GM23248 (cell line): ENCODE measurements around the gene TIMM21. TPM values are rescaled to one million over a fixed set of nuclear protein-coding genes. Genes with fewer than 3 reads are reported as not detected.

ENCODE experiments used
- DNase-seq: peaks from one replicate; pipeline ENCODE4 v3.0.0-alpha.2; 2015
- H2AFZ ChIP-seq: fragments of 200-600 bp; sonication (generic); 2 replicates; pipeline ENCODE4 v1.6.1; 2016; ENCODE audit warnings: antibody characterized with exemption
- H3F3A ChIP-seq: fragments of 200-600 bp; sonication (generic); 2 replicates; pipeline ENCODE4 v1.6.1; 2016; ENCODE audit warnings: mild to moderate bottlenecking, antibody characterized with exemption, mixed run types; ENCODE audit not compliant: insufficient read depth
- H3K27ac ChIP-seq: fragments of 200-600 bp; sonication (generic); 2 replicates; pipeline ENCODE4 v1.5.1; 2016; ENCODE audit warnings: mild to moderate bottlenecking
- H3K27me3 ChIP-seq: fragments of 200-600 bp; sonication (generic); replicated peaks from 2 replicates; pipeline ENCODE4 v1.6.1; 2016; ENCODE audit warnings: mild to moderate bottlenecking; ENCODE audit not compliant: insufficient read depth
- H3K36me3 ChIP-seq: fragments of 200-600 bp; sonication (generic); 2 replicates; pipeline ENCODE4 v1.6.1; 2016; ENCODE audit warnings: low read depth, mild to moderate bottlenecking
- H3K4me1 ChIP-seq: fragments of 200-600 bp; sonication (generic); 2 replicates; pipeline ENCODE4 v1.6.1; 2016; ENCODE audit warnings: mild to moderate bottlenecking; ENCODE audit not compliant: insufficient read depth
- H3K4me2 ChIP-seq: fragments of 200-600 bp; sonication (generic); one replicate; pipeline ENCODE4 v1.6.1; 2016; ENCODE audit warnings: mild to moderate bottlenecking; ENCODE audit not compliant: unreplicated experiment
- H3K4me3 ChIP-seq: fragments of 200-600 bp; sonication (generic); 2 replicates; pipeline ENCODE4 v1.5.1; 2016; ENCODE audit warnings: mild to moderate bottlenecking
- H3K79me2 ChIP-seq: fragments of 200-600 bp; sonication (generic); 2 replicates; pipeline ENCODE4 v1.6.1; 2016; ENCODE audit warnings: mild to moderate bottlenecking; ENCODE audit not compliant: insufficient read depth
- H3K9ac ChIP-seq: fragments of 200-600 bp; sonication (generic); 2 replicates; pipeline ENCODE4 v1.6.1; 2016; ENCODE audit warnings: mild to moderate bottlenecking
- H3K9me2 ChIP-seq: fragments of 200-600 bp; sonication (generic); 2 replicates; pipeline ENCODE4 v1.6.1; 2016; ENCODE audit warnings: mixed run types, mild to moderate bottlenecking, moderate library complexity; ENCODE audit not compliant: insufficient read depth
- H3K9me3 ChIP-seq: fragments of 200-600 bp; sonication (generic); one replicate; pipeline ENCODE4 v1.6.1; 2017; ENCODE audit warnings: low read depth
- H4K20me1 ChIP-seq: fragments of 200-600 bp; sonication (generic); 2 replicates; pipeline ENCODE4 v1.6.0; 2016; ENCODE audit not compliant: insufficient read depth
- EZH2 ChIP-seq: fragments of 200-600 bp; sonication (generic); IDR thresholded peaks from 2 replicates; pipeline ENCODE4 v1.6.1; 2018; ENCODE audit warnings: antibody characterized with exemption, mild to moderate bottlenecking; ENCODE audit not compliant: insufficient read depth, poor library complexity, severe bottlenecking
- EZH2phosphoT487 ChIP-seq: fragments of 200-600 bp; sonication (generic); IDR thresholded peaks from 2 replicates; pipeline ENCODE4 v1.6.1; 2018; ENCODE audit warnings: antibody characterized with exemption, moderate library complexity, mild to moderate bottlenecking, low read depth; ENCODE audit not compliant: insufficient read depth
- WGBS, 2 experiments: methylation state at CpG; one replicate each; pipeline ENCODE4 v1.1.6; 2015 to 2017; ENCODE audit warnings: low lambda C conversion rate in 2 of 2, low coverage in 1 of 2; ENCODE audit errors: missing lambda C conversion rate in 2 of 2; 5-methylcytosine and 5-hydroxymethylcytosine counted together
- in situ Hi-C: fragments of 300-500 bp; cut with MboI; formaldehyde crosslinking; loops from 2 replicates; pipeline ENCODE4 v1.15.0; 2020
- polyA plus RNA-seq: library from polyadenylated mRNA; unstranded; fragments of >200 nt; fragmentation: Nextera tagmentation; extraction: Ambion mirVana; gene quantifications from 2 replicates; pipeline ENCODE4 v1.2.1, GENCODE V29; 2016
- total RNA-seq: library from RNA; depleted of rRNA; stranded (reverse); fragments of >200 nt; shearing (Covaris generic); gene quantifications from 2 replicates; pipeline ENCODE4 v1.2.3, GENCODE V29; 2014

The TIMM21 gene
- total and polyA plus RNA-seq, 2 experiments from 2014 or later: 32.1 to 88.0 TPM

DNA sequence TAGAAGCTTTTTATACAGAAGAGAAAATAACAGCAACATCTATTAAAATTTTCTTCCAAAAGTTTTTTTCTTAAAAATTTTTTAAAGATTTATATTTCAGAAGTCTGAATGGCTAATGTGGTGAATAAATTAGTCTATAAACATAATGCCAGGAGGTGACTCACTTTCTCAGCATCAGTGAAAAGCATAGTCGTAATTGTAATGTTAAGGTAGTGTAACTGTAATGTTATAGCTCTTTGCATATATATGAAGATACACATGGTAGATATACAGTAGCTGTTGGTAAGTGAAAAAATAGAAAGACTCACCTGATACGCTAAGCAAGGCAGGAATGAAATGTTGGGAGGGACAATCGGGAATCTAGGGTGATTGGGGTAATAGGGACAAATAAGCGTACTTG is 5.5 kb downstream of the TIMM21 start:
- H3K27ac ChIP-seq: no peak overlapping the region
- no peaks in the 10 kb centered on the region for H4K20me1 ChIP-seq
- peaks cover 21% of the 10 kb centered on the region for H3K36me3 ChIP-seq
- no peak overlapping the region for H2AFZ ChIP-seq
- no peak overlapping the region for H3K4me2 ChIP-seq
- H3K9me3 ChIP-seq: no peaks in the 10 kb centered on the region
- no peaks in the 10 kb centered on the region for H3K9me2 ChIP-seq
- H3K4me1 ChIP-seq: peaks cover 14% of the 10 kb centered on the region
- no peak overlapping the region for H3K4me3 ChIP-seq
- no peak for TF ChIP-seq EZH2phosphoT487
- TF ChIP-seq EZH2: no peak
- in situ Hi-C loops: no loop called here
- H3K27me3 ChIP-seq: no peaks in the 10 kb centered on the region
- H3K79me2 ChIP-seq: peaks cover 70% of the 10 kb centered on the region
- no peak for DNase-seq
- H3F3A ChIP-seq: no peaks in the 10 kb centered on the region
- H3K9ac ChIP-seq: no peak overlapping the region
- 97 to 98% methylated on average over 4 of the region's 4 CpGs for WGBS, 2 experiments

DNA sequence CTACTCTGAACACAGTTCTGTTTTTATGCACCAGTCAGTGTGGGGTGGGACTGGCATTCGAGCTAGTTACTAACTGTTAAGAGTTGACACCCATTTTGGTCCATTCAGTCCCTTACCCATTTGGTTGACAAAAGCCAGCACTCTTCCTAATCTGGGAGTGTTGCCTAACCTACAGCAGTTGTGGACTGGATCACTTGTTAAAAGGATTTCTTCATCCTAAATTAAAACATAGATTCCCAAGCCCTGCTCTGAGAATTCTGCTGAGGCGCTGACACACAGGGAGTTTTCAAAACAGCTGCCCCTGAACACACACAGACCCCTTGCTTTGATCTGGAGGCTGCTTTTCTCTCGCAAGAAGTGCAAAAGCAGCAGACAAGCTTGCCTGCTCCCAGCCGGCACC is 6.4 kb downstream of the TIMM21 start:
- Histone ChIP-seq H3K9ac (no peak overlapping the region), H3F3A (no peaks in the 10 kb centered on the region), H2AFZ (no peak overlapping the region), H3K36me3 (peaks cover 24% of the 10 kb centered on the region), H4K20me1 (no peaks in the 10 kb centered on the region), H3K9me3 (no peaks in the 10 kb centered on the region), H3K4me2 (no peak overlapping the region), H3K27me3 (no peaks in the 10 kb centered on the region), H3K4me1 (peaks cover 7% of the 10 kb centered on the region), H3K79me2 (peaks cover 61% of the 10 kb centered on the region), H3K4me3 (no peak overlapping the region), H3K9me2 (no peaks in the 10 kb centered on the region), H3K27ac (no peak overlapping the region)
- DNase-seq: no peak
- 96 to 100% methylated on average over 4 of the region's 4 CpGs for WGBS, 2 experiments
- in situ Hi-C loops: no loop called here
- TF ChIP-seq EZH2phosphoT487 (no peak), EZH2 (no peak)

DNA sequence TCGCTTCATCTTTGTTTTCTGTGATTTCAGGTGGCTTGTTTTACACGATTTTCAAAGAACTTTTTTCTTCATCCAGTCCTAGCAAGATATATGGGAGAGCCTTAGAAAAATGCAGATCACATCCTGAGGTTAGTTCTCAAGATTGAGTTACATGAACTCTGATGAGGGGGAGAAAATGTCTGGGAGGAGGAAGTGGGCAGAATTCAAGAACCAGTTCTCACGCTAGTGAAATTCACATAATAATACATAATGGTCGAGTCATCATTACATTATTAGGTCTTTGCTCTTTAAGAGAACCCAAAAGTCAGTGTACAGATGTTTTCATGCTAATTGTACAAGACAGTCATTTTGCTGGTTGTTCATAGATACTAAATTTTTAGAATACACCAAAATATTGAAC is 7.0 kb downstream of the TIMM21 start:
- Histone ChIP-seq H3K9ac (no peak overlapping the region), H2AFZ (no peak overlapping the region), H3K9me3 (no peaks in the 10 kb centered on the region), H3K4me3 (no peak overlapping the region), H3K36me3 (peaks cover 25% of the 10 kb centered on the region), H3K27me3 (no peaks in the 10 kb centered on the region), H3K9me2 (no peaks in the 10 kb centered on the region), H3K4me1 (peaks cover 1% of the 10 kb centered on the region; the same call in 1 of the 2 replicates), H4K20me1 (no peaks in the 10 kb centered on the region), H3K27ac (no peak overlapping the region), H3K4me2 (no peak overlapping the region), H3K79me2 (peaks cover 55% of the 10 kb centered on the region), H3F3A (no peaks in the 10 kb centered on the region)
- in situ Hi-C loops: no loop called here
- no peak for DNase-seq
- 95 to 96% methylated on average over 4 of the region's 4 CpGs for WGBS, 2 experiments
- TF ChIP-seq EZH2phosphoT487 (no peak), EZH2 (no peak)

DNA sequence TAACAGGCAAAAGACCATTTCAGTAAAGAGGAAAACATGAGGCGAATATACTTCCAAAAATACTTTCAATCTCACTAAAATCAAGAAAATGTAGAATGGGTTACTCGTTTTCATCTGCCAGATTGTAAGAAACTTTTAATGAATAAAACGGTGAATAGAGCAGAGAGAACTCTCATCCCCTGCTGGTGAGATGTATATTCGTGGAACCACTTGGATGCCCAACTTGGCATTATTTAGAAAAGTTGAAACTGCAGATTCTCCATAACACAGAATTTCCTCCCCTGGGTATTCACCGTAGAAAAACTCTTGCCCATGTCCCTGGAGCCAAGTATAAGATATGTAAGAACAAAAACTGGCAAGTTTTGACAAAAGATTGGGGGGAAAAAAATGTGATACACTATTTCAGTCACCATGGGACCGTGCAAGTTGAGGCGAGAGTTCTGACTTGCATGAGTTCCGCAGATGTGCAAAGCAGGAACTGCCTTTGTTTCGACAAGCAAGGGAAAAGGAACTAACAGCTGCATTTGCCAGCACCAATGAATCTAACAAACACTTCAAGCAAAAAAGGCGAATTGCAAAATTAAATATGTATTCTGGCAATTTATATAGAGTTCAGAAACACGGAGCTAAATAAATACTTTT is 14.8 kb downstream of the TIMM21 start:
- no peaks in the 10 kb centered on the region for H4K20me1 ChIP-seq
- no peak overlapping the region for H3K27ac ChIP-seq
- H3K4me3 ChIP-seq: no peak overlapping the region
- in situ Hi-C loops: no loop called here
- H3K36me3 ChIP-seq: peaks cover 4% of the 10 kb centered on the region; the same call in 1 of the 2 replicates
- whole genome bisulfite sequencing, 2 experiments: 20 to 21% methylated on average over 11 of the region's 11 CpGs
- no peaks in the 10 kb centered on the region for H3K9me3 ChIP-seq
- peak; percentile 20 for DNase-seq
- H3K9ac ChIP-seq: no peak overlapping the region
- no peaks in the 10 kb centered on the region for H3K79me2 ChIP-seq
- no peak overlapping the region for H2AFZ ChIP-seq
- no peak overlapping the region for H3K4me2 ChIP-seq
- H3K9me2 ChIP-seq: no peaks in the 10 kb centered on the region
- H3K27me3 ChIP-seq: no peaks in the 10 kb centered on the region; the same call in 1 of the 2 replicates
- no peaks in the 10 kb centered on the region for H3K4me1 ChIP-seq
- H3F3A ChIP-seq: no peaks in the 10 kb centered on the region; the same call in 1 of the 2 replicates
- TF ChIP-seq EZH2 (no peak), EZH2phosphoT487 (no peak)
